Ascending aorta (tissue), 2 donors: ENCODE data around the gene CAMK1D. TPM values are rescaled to one million over a fixed set of nuclear protein-coding genes. Genes with fewer than 3 reads are reported as not detected.
"Not testable (repeated sequence)": the region's sequence is repeated elsewhere in the genome, so short reads cannot be mapped to it uniquely, and the experiment has no call there.

Experiments
- DNase-seq, 2 donors: peaks; one replicate each; pipeline ENCODE4 v3.0.0-alpha.2; 2019; ENCODE audit warnings: low spot score in 2 of 2
- H3K27ac ChIP-seq, 2 donors: fragments of 200-600 bp; sonication (generic); one replicate each; pipeline ENCODE4 v1.5.1; 2016 to 2017; ENCODE audit warnings: mild to moderate bottlenecking in 1 of 2
- H3K27me3 ChIP-seq: fragments of 200-600 bp; sonication (generic); one replicate; pipeline ENCODE4 v1.5.1; 2017
- H3K36me3 ChIP-seq, 2 donors: fragments of 200-600 bp; sonication (generic); one replicate each; pipeline ENCODE4 v1.5.1; 2016
- H3K4me1 ChIP-seq, 2 donors: fragments of 200-600 bp; sonication (generic); one replicate each; pipeline ENCODE4 v1.5.1; 2016 to 2017; ENCODE audit warnings: mild to moderate bottlenecking in 1 of 2
- H3K4me3 ChIP-seq, 2 donors: fragments of 200-600 bp; sonication (generic); one replicate each; pipeline ENCODE4 v1.5.1; 2016 to 2017; ENCODE audit warnings: mild to moderate bottlenecking in 1 of 2
- H3K9me3 ChIP-seq, 2 donors: fragments of 200-600 bp; sonication (generic); one replicate each; pipeline ENCODE4 v1.5.1; 2016
- intact Hi-C: fragments of 100-400 bp; cut with DNase I; formaldehyde crosslinking; loops from one replicate; pipeline ENCODE4 v1.15.1; 2023
- total RNA-seq: library from RNA; depleted of rRNA; stranded (reverse); fragments of >200 nt; gene quantifications from one replicate; pipeline ENCODE4 v1.1.0, GENCODE V29; 2016
- TF ChIP-seq, protein P1 (sequence below), 3 experiments: fragments of 200-600 bp in 2 of 3; fragments of 450-650 bp in 1 of 3; sonication (generic) in 2 of 3; IDR thresholded peaks; one replicate each; pipeline ENCODE4 v1.5.1; 2016 to 2019; ENCODE audit warnings: antibody characterized with exemption in 3 of 3, mild to moderate bottlenecking in 1 of 3, moderate library complexity in 1 of 3

Gene CAMK1D
- total RNA-seq, 1 donor from 2014 or later, result 4.2 TPM

DNA sequence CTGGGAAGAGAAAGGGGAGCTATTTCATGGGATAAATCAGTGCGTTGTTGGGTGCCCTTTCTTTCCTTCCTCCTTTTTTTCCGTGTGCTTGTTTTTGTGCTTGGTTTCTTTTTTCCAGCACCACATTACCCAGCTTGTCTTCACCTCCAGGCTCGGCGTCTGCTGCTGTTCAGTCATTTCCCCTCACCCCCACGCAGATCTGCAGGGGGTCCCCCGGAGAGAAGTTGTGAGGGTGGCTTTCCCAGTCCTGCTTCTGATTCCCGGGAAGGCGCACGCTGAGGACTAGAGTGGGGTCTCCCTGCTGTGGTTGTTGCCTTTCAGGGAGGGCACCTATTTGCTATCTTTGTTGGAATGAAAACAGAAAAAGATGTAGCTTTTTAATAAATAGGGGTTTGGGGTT is 1.6 kb downstream of the CAMK1D start:
- TF ChIP-seq, protein P1, sequence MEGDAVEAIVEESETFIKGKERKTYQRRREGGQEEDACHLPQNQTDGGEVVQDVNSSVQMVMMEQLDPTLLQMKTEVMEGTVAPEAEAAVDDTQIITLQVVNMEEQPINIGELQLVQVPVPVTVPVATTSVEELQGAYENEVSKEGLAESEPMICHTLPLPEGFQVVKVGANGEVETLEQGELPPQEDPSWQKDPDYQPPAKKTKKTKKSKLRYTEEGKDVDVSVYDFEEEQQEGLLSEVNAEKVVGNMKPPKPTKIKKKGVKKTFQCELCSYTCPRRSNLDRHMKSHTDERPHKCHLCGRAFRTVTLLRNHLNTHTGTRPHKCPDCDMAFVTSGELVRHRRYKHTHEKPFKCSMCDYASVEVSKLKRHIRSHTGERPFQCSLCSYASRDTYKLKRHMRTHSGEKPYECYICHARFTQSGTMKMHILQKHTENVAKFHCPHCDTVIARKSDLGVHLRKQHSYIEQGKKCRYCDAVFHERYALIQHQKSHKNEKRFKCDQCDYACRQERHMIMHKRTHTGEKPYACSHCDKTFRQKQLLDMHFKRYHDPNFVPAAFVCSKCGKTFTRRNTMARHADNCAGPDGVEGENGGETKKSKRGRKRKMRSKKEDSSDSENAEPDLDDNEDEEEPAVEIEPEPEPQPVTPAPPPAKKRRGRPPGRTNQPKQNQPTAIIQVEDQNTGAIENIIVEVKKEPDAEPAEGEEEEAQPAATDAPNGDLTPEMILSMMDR (IDR thresholded peaks at IDR 0.05), result no peak
- intact Hi-C loops, result no loop called here
- no peaks in the 10 kb centered on the region for H3K27me3 ChIP-seq
- H3K9me3 ChIP-seq, result no peaks in the 10 kb centered on the region
- H3K36me3 ChIP-seq, result no peaks in the 10 kb centered on the region
- H3K4me1 ChIP-seq, result peaks cover 0 to 12% of the 10 kb centered on the region in 2 donors
- no peak overlapping the region for H3K27ac ChIP-seq
- peak overlapping the region; percentile 88 to 100 for H3K4me3 ChIP-seq
- DNase-seq, result no peak

DNA sequence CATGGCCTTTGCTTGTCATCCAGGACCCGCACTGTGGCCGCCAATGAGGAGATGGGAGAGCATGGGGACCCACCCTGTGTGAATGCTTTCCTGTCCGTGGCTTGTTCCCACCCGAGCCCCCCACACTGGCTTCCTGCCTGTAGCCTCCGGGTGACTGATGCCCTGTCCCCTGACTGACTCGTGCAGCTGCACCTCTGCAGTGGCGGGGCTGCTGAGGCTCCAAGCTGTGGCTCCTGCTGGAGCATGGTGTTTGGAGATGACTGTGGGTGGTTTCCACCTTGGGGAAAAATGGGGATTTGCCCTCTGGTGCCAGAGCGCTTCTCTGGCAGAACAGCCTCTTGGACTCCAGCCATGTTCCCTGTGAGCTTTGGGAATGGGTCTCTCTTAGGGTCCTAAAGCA is 2.1 kb downstream of the CAMK1D start:
- H3K4me3 ChIP-seq, result no peak overlapping the region
- no peaks in the 10 kb centered on the region for H3K27me3 ChIP-seq
- H3K4me1 ChIP-seq, result peaks cover 0 to 12% of the 10 kb centered on the region in 2 donors
- DNase-seq, result no peak
- H3K9me3 ChIP-seq, result no peaks in the 10 kb centered on the region
- H3K36me3 ChIP-seq, result no peaks in the 10 kb centered on the region
- TF ChIP-seq, protein P1 (IDR thresholded peaks at IDR 0.05), result no peak
- intact Hi-C loops, result no loop called here
- no peak overlapping the region for H3K27ac ChIP-seq

DNA sequence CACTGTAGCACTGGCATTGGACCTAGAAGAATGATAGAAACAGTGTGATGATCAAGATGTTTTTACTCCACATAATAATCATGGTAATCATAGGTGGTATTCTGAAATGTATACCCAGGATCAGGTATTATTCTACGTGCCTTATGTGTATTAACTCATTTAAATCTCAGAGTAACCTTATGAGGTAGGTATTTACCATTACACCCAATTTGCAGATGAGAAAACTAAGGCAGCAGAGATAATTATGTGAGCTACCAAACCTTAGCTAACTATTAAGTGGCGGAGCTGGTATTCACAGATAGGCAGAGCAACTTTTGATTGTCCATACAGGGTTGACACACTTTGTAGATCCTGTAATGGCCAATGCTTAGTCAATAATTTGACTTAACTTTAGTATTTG is 2.5 kb downstream of the CAMK1D start:
- no peaks in the 10 kb centered on the region for H3K27me3 ChIP-seq
- no peaks in the 10 kb centered on the region for H3K9me3 ChIP-seq
- intact Hi-C loops, result no loop called here
- no peaks in the 10 kb centered on the region for H3K36me3 ChIP-seq
- H3K4me3 ChIP-seq, result no peak overlapping the region
- peaks cover 0 to 12% of the 10 kb centered on the region in 2 donors for H3K4me1 ChIP-seq
- TF ChIP-seq, protein P1 (IDR thresholded peaks at IDR 0.05), result no peak
- DNase-seq, result no peak
- H3K27ac ChIP-seq, result no peak overlapping the region

DNA sequence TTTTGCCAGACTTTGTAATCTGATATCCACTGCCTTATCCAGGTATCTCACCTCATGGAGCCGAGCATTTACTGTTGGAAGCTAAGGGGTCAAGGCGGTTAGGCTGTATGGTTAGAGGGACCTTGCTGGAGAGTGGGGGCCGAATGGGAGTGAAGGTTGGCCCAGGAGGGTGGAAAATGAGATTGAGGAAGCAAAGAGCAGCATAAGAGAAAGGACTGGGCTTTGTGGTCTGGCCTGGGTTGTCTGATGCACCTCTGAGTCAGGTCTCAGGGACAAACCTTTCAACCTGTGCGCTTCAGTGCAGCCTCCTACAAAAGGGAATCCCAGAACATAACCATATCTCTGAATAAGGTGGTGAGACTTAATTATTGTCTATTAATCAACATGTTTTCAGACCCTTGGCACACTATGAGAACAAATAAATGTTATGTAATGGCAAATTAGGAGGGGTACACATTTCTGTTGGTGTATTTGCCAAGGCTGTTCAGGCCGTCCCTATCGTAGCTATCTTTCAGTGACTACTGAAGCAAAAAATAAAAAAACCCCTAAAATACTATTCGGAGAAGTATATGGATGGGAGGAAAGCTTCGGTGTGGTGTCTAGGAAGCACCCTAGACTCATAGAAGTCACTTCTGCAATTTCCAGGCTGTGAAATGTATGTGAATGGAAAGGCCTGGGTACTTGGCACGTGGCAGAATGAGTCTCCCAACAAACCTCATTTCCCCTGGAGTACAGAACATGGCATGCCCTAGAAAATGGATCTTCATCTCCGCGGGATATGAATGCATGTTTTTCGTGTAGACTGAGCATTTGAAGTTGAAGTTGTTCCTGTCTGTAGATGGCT is 4.3 kb downstream of the CAMK1D start:
- H3K4me1 ChIP-seq, result peaks cover 0 to 6% of the 10 kb centered on the region in 2 donors
- TF ChIP-seq, protein P1 (IDR thresholded peaks at IDR 0.05), result no peak
- DNase-seq, result no peak
- no peaks in the 10 kb centered on the region for H3K36me3 ChIP-seq
- H3K9me3 ChIP-seq, result no peaks in the 10 kb centered on the region
- no peak overlapping the region for H3K27ac ChIP-seq
- intact Hi-C loops, result no loop called here
- no peak overlapping the region for H3K4me3 ChIP-seq
- H3K27me3 ChIP-seq, result no peaks in the 10 kb centered on the region

DNA sequence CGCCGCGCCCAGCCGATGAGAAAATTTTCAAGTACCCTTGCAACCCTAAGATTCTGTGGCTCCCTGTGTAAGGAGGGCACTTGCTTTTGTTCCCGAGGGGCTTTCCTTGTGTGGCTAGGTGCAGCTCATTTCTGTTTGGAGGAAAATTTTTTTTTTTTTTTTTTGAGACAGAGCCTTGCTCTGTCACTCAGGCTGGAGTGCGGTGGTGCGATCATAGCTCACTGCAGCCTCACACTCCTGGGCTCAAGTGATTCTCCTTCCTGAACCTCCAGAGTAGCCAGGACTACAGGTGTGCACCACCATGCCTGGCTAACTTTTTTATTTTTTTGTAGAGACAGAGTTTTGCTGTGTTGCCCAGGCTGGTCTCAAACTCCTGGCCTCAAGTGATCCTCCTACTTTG is 5.3 kb downstream of the CAMK1D start:
- H3K4me1 ChIP-seq, result not testable (repeated sequence)

DNA sequence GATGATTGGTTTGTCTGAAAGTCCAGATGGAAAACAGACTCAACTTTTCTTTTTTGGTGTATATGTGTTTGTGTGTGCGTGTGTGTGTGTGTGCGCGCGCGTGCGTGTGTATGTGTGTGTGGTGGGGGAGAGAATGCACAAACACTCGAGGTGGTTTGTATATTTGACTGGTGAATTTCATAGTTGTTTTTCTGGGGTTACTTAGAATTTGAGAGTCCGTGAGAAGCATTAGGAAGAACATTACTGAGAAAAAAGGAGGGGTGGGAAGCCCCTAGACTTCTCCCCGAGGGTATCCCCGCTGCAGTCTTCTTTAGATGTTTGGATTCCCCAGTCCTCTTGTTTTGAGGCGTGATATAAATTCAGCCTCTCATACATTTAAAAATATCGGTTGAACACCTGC is 6.0 kb downstream of the CAMK1D start:
- intact Hi-C loops, result no loop called here
- Histone ChIP-seq H3K36me3 (no peaks in the 10 kb centered on the region), H3K4me3 (no peak overlapping the region), H3K27ac (no peak overlapping the region), H3K9me3 (no peaks in the 10 kb centered on the region), H3K27me3 (no peaks in the 10 kb centered on the region), H3K4me1 (peaks cover 0 to 6% of the 10 kb centered on the region in 2 donors)
- no peak for DNase-seq
- TF ChIP-seq, protein P1 (IDR thresholded peaks at IDR 0.05), result no peak

More for the DNA sequence above, 5.3 kb downstream of the CAMK1D start:
- H3K4me3 ChIP-seq, H3K27ac ChIP-seq, H3K9me3 ChIP-seq, DNase-seq, H3K27me3 ChIP-seq, H3K36me3 ChIP-seq, intact Hi-C loops: not testable (repeated sequence)
